Measurements from ENCODE around the gene MRPS2.
A peak's percentile ranks its signal among the peaks of the same experiment; 100 is the strongest.

MRPS2 gene

GRCh38 chr9:135480071-135480939 lies 20.2 kb upstream of the MRPS2 start:
- peak in 10 of 51 donors; percentile 8 to 33 (median 22) for DNase-seq

GRCh38 chr9:135480940-135481310 lies 19.6 kb upstream of the MRPS2 start:
- DNase-seq = no peak

GRCh38 chr9:135482015-135482754 lies 18.3 kb upstream of the MRPS2 start:
- no peak for DNase-seq

DNA sequence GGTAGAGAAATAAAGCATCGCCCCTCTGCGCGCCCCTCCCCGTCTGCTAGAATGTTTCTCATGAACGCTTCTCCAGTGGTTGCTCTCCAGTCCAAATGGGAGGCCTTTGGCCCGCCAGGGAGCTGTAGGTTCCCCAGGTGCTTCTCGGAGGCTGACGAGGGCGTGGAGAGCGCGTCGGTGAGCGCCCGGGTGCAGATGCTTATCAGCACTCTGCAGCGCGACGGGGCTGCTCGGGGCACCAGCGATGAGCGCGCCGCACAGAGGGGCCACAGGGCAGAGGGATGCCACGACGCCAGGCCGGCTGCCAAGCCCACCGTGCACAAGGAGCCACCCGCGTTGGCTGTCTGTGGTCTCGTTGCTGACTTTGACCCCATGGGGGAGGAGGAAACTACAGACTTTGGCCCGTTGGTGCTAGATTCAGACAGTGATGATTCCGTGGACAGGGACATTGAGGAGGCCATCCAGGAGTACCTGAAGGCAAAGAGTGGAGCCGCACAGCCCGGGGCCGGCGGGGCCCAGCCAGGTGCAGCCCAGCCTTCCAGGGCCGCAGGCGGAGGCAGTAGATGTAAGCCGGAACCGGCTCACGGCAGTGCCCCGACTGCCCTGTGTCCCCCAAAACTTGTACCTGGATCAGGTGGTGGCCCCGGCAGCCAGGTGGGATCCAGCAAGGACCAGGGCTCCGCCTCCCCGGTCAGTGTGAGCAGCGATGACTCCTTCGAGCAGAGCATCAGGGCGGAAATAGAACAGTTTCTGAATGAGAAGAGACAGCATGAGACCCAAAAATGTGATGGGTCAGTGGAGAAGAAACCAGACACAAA lies 15.8 kb upstream of the MRPS2 start:
- DNase-seq = no peak

GRCh38 chr9:135485385-135485784 lies 15.1 kb upstream of the MRPS2 start:
- DNase-seq = no peak

- no peak for DNase-seq
Observed at GRCh38 chr9:135485832-135486231, 14.7 kb upstream of the MRPS2 start.

GRCh38 chr9:135486267-135487065 lies 14.0 kb upstream of the MRPS2 start:
- no peak for DNase-seq

GRCh38 chr9:135487281-135488012 lies 13.0 kb upstream of the MRPS2 start:
- DNase-seq = no peak

- DNase-seq = no peak
Observed at GRCh38 chr9:135488013-135488330, 12.5 kb upstream of the MRPS2 start.

DNA sequence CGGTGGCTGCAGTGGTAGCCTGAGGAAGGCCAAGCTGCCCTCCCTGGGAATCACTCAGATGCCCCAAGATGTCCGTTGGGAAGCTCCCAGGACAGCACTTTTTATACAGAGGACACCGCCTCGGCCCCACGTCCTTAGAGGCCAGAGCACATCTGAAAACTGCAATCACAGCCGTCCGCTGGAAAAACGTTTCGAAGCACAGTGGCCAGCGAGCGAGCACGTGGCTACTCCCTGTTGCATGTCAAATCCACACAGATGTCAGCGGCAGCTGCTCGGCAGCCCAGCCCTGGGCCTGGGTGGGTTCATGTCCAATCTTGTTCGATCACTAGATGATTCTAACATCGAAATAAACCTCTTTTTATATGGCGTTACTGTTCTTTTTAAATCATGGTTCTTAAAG lies 12.0 kb upstream of the MRPS2 start:
- DNase-seq = no peak

- DNase-seq = no peak
Observed at GRCh38 chr9:135489188-135489906, 11.1 kb upstream of the MRPS2 start.

DNA sequence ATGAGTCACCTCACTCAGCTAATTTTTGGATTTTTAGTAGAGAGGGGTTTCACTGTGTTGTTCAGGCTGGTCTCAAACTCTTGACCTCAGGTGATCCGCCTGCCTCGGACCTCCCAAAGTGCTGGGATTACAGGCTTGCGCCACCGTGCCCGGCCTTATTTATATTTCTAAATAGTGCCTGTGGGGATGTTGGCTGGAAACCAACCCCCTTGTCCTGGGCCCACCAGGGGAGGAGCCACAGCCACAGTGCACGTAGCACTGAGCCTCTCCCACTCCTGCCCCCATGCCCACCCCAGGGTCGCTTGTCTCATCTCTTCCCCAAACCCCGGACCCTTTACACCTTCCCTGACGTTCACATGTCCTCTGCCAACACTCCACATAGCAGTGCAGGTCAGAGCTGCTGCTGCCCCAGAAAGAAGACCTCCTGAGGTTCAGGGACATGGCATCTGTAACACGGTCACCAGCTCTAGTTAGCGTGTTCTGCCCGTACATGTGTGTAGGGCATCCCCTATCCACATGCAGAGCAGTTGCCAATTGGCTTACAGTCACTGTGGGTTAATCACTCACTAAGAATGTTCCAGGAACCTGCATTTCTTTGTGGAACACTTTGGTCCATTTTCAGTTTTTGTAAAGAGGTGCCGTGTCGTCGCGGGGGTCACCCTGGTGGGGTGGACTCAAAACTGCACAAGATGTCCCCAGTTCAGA lies 10.2 kb upstream of the MRPS2 start:
- DNase-seq = no peak

DNA sequence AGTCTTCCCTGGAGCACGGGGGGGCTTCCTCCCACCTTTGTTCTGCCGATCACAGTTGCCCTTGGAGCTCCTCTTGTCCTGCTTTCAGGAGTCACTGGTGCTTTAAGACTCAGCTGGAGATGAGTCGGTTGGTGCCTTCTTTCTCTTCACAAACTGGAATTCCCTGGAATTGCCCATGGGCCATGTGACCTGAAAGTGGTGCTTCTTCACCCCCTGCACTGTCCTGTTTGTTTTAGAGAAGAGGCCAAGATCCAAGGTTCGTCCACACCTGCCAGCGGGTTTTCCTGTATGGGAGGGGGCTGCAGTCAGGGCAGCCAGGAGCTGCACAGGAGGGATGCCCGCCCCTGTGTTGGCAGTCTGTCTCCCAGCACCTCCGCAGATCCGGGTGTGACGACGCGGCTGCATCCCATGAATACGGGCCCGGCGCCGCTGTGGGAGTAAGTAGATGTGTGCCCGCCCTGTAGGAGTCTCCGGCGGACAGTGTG lies 9.5 kb upstream of the MRPS2 start:
- no peak for DNase-seq

DNA sequence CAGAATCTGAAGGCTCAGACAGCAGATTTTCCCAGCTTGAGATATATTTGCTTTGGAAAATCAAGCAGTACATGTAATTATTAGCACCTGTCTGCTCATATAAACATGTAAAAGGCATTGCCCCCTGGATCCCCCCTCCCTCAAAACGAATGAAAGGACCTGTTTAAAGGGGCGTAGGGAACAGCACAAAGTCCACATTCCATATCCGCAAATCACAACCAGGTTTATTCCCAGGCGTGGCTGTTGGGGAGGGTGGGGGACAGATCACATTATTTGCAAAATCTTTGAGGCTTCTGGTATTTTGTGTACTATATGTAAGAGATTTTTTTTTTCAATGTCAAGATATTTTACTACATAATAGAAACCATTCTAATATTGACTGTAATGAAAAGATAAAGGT lies 8.7 kb upstream of the MRPS2 start:
- DNase-seq = no peak

DNA sequence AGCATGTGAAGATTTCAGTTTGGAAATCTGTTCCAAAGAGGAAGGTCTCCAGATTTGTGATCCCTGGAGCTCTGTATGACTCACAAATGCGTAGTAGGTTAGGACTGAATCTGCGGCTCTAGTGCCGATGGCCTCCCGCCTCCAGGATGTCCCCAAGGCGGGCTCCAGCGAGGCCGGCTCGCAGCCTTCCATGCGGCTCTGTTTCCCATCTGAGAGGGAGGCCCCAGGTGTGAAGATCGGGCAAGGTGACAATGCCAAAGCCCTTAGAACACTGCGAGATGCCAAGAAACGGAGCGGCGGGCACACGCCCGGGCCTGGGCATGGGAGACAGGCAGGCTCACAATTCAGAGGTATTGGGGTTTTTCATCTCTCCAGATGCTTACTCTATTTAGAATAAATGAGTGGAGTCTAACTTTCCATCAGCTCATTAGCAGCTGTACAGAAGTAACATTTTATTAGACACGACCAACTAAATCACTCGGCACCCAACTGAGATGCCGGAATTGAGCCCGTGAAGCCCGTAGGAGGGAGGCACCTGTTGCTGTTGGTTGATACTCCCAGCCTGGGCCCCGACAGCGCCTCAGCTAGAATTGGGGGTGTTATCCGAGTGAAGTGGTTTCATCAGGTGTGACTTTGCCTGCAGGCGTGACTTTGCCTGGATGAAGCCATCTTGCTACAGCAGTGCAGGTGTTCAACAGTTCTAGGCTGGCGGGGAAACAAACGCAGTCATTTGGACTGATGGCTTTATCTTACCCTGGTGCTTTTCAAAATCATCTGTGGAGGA lies 7.4 kb upstream of the MRPS2 start:
- no peak for DNase-seq

GRCh38 chr9:135494791-135495559 lies 5.5 kb upstream of the MRPS2 start:
- DNase-seq = no peak

- no peak for DNase-seq
Observed at GRCh38 chr9:135498381-135499126, 1.9 kb upstream of the MRPS2 start.
